Measurements from ENCODE around the gene TERC.

Gene TERC

GRCh38 chr3:169764882-169765612 is at the start of gene TERC:
TERC (minus strand) TSS chr3:169765060.
- peak; percentile 89 for DNase-seq (ENCODE audit: low read depth)

GRCh38 chr3:169813757-169814517 is 49.1 kb upstream of the TERC start:
- peak; percentile 64 for DNase-seq (ENCODE audit: low read depth)

- no peak for DNase-seq (ENCODE audit: low read depth)
Observed at GRCh38 chr3:169813278-169813677, 48.4 kb upstream of the TERC start.

GRCh38 chr3:169812332-169813235 is 47.7 kb upstream of the TERC start, which contains the start of the genes LRRC34 and LRRIQ4:
LRRC34 (minus strand) TSS chr3:169812904; CDS start chr3:169812548, 356 bp downstream.
LRRIQ4 (plus strand) TSS chr3:169812870; CDS start chr3:169821922, 9,052 bp downstream.
- peak; percentile 62 for DNase-seq (ENCODE audit: low read depth)

GRCh38 chr3:169811631-169812331 is 46.9 kb upstream of the TERC start:
- no peak for DNase-seq (ENCODE audit: low read depth)

GRCh38 chr3:169809230-169809795 is 44.5 kb upstream of the TERC start:
- no peak for DNase-seq (ENCODE audit: low read depth)

GRCh38 chr3:169804681-169805080 is 39.8 kb upstream of the TERC start:
- DNase-seq (ENCODE audit: low read depth), result no peak

- DNase-seq (ENCODE audit: low read depth), result no peak
Observed at GRCh38 chr3:169792359-169792758, 27.5 kb upstream of the TERC start.

GRCh38 chr3:169790687-169791429 is 26.0 kb upstream of the TERC start:
- no peak for DNase-seq (ENCODE audit: low read depth)

GRCh38 chr3:169790219-169790618 is 25.4 kb upstream of the TERC start:
- no peak for DNase-seq (ENCODE audit: low read depth)

- no peak for DNase-seq (ENCODE audit: low read depth)
Observed at GRCh38 chr3:169787791-169788190, 22.9 kb upstream of the TERC start.

- no peak for DNase-seq (ENCODE audit: low read depth)
Observed at GRCh38 chr3:169787120-169787519, 22.3 kb upstream of the TERC start.

- DNase-seq (ENCODE audit: low read depth), result no peak
Observed at GRCh38 chr3:169781209-169781855, 16.5 kb upstream of the TERC start.

- DNase-seq (ENCODE audit: low read depth), result no peak
Observed at GRCh38 chr3:169780742-169781141, 15.9 kb upstream of the TERC start.

GRCh38 chr3:169777822-169778221 is 13.0 kb upstream of the TERC start:
- DNase-seq (ENCODE audit: low read depth), result no peak

- no peak for DNase-seq (ENCODE audit: low read depth)
Observed at GRCh38 chr3:169774186-169774585, 9.3 kb upstream of the TERC start.

GRCh38 chr3:169772897-169773816 is 8.3 kb upstream of the TERC start, which contains the start of gene MYNN:
MYNN (plus strand) TSS chr3:169773396; CDS start chr3:169774296, 900 bp downstream.
- DNase-seq (ENCODE audit: low read depth), result peak; percentile 89

- peak; percentile 60 for DNase-seq (ENCODE audit: low read depth)
Observed at GRCh38 chr3:169772305-169772896, 7.5 kb upstream of the TERC start.

Data from activated T-cell treated with anti-CD3 and anti-CD28 coated beads for 24 hours (primary cell).